HEK293 (cell line): ENCODE results near the gene THOC7.

Source experiments
- CTCF ChIA-PET: fragments of 350-600 bp; formaldehyde crosslinking; extraction: SDS; loops from one replicate; lab custom pipeline; 2021; ENCODE audit warnings: antibody characterized with exemption; lab: Yijun Ruan, JAX
- POLR2A ChIA-PET: fragments of 300-600 bp; formaldehyde crosslinking; extraction: SDS; loops from one replicate; lab custom pipeline; 2020; ENCODE audit warnings: antibody characterized with exemption, inconsistent platforms; lab: Yijun Ruan, JAX
- H3K27ac ChIP-seq: fragments of 200-500 bp; sonication (Bioruptor generic); 2 replicates; pipeline ENCODE4 v1.5.1; 2014; ENCODE audit warnings: low read depth, low read length, control low read depth, inconsistent platforms; ENCODE audit errors: extremely low read depth
- H3K36me3 ChIP-seq, 2 experiments: fragments of 200-500 bp in 1 of 2; sonication (Bioruptor generic) in 1 of 2; 1 replicate in 1 of 2; 2 replicates in 1 of 2; pipeline ENCODE4 v1.5.1; 2014 to 2017; ENCODE audit warnings: inconsistent platforms in 2 of 2, low read length in 2 of 2; ENCODE audit not compliant: control insufficient read depth in 2 of 2, insufficient read depth in 1 of 2
- H3K4me1 ChIP-seq: fragments of 200-500 bp; sonication (Bioruptor generic); 2 replicates; pipeline ENCODE4 v1.5.1; 2014; ENCODE audit warnings: mild to moderate bottlenecking, low read length, inconsistent platforms; ENCODE audit not compliant: control insufficient read depth, insufficient read depth
- H3K4me3 ChIP-seq: 2 replicates; pipeline ENCODE4 v1.5.1; 2011; ENCODE audit warnings: low read depth, mild to moderate bottlenecking, control low read depth, low read length, moderate library complexity
- H3K9me3 ChIP-seq: fragments of 200-500 bp; sonication (Bioruptor generic); 2 replicates; pipeline ENCODE4 v1.5.1; 2014; ENCODE audit warnings: low read depth, low read length, inconsistent platforms; ENCODE audit not compliant: control insufficient read depth, insufficient read depth
- BCL6B ChIP-seq: fragments of 450-650 bp; formaldehyde crosslinking; IDR thresholded peaks from 2 replicates; pipeline ENCODE4 v1.5.1; 2017; ENCODE audit warnings: missing biosample characterization, missing genetic modification characterization
- HOXD13 ChIP-seq: sonication (generic); formaldehyde crosslinking; IDR thresholded peaks from 2 replicates; pipeline ENCODE4 v1.8.0; 2022; ENCODE audit warnings: missing genetic modification reagents, borderline replicate concordance
- KLF8 ChIP-seq: fragments of 450-650 bp; formaldehyde crosslinking; IDR thresholded peaks from 2 replicates; pipeline ENCODE4 v1.5.1; 2016; ENCODE audit warnings: missing biosample characterization, missing genetic modification characterization
- PRDM2 ChIP-seq: fragments of 450-650 bp; formaldehyde crosslinking; IDR thresholded peaks from 2 replicates; pipeline ENCODE4 v1.5.1; 2016; ENCODE audit warnings: missing biosample characterization, missing genetic modification characterization, borderline replicate concordance
- SALL2 ChIP-seq: fragments of 450-650 bp; formaldehyde crosslinking; IDR thresholded peaks from 2 replicates; pipeline ENCODE4 v1.5.0; 2017; ENCODE audit warnings: missing biosample characterization, mild to moderate bottlenecking, missing genetic modification characterization, borderline replicate concordance
- SP3 ChIP-seq: fragments of 450-650 bp; formaldehyde crosslinking; IDR thresholded peaks from 2 replicates; pipeline ENCODE4 v1.5.1; 2016; ENCODE audit warnings: missing biosample characterization, missing genetic modification characterization
- ZBTB17 ChIP-seq: fragments of 450-650 bp; formaldehyde crosslinking; IDR thresholded peaks from 2 replicates; pipeline ENCODE4 v1.5.1; 2016; ENCODE audit warnings: missing biosample characterization, missing genetic modification characterization
- ZBTB8A ChIP-seq: fragments of 450-650 bp; formaldehyde crosslinking; IDR thresholded peaks from 2 replicates; pipeline ENCODE4 v1.5.1; 2016; ENCODE audit warnings: missing biosample characterization, missing genetic modification characterization
- ZNF324 ChIP-seq: fragments of 450-650 bp; formaldehyde crosslinking; IDR thresholded peaks from 2 replicates; pipeline ENCODE4 v1.5.1; 2016; ENCODE audit warnings: missing biosample characterization, missing genetic modification characterization
- ZNF394 ChIP-seq: fragments of 450-650 bp; formaldehyde crosslinking; IDR thresholded peaks from 2 replicates; pipeline ENCODE4 v1.5.1; 2016; ENCODE audit warnings: missing biosample characterization, missing genetic modification characterization, mild to moderate bottlenecking, moderate library complexity, borderline replicate concordance
- ZNF521 ChIP-seq: fragments of 450-650 bp; formaldehyde crosslinking; IDR thresholded peaks from 2 replicates; pipeline ENCODE4 v1.5.1; 2017; ENCODE audit warnings: missing biosample characterization, mild to moderate bottlenecking, missing genetic modification characterization
- ZNF660 ChIP-seq: fragments of 450-650 bp; IDR thresholded peaks from 2 replicates; pipeline ENCODE4 v1.5.1; 2018; ENCODE audit warnings: missing biosample characterization, mild to moderate bottlenecking, missing genetic modification characterization

The THOC7 gene

GRCh38 chr3:63886858-63887257 lies 23.3 kb upstream of the THOC7 start (continued):
- TF ChIP-seq ZNF394 (tag by site-specific recombination), result no peak
- no peak for TF ChIP-seq ZBTB8A (tag by site-specific recombination)
- TF ChIP-seq, all 188 proteins: peak for 0

DNA sequence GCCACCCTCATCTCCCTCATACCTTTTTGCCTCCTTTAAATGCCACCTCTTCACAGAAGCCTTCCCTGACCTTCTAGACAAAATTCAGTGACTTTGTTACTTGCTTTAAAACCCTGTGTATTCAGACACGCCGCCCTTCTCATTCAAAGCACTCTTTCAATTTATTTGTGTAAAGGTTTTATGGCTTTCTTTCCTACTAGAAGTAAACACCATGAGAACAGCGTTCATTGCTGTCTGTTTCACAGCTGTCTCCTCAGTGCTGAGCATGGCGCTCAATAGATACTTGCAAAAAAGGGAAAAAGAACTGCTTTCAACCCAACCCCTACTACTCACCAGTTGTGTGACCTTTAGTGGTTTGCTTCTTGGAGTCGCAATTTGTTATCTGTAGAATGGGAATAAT lies 17.0 kb upstream of the THOC7 start:
- H3K27ac ChIP-seq, result no peak overlapping the region
- peaks cover 1% of the 10 kb centered on the region for H3K4me1 ChIP-seq
- no peak overlapping the region for H3K4me3 ChIP-seq
- ChIA-PET POLR2A (no interaction called here), CTCF (no interaction called here)
- no peaks in the 10 kb centered on the region for H3K9me3 ChIP-seq
- H3K36me3 ChIP-seq, result no peaks in the 10 kb centered on the region
- TF ChIP-seq SALL2, result no peak
- no peak for TF ChIP-seq HOXD13 (CRISPR knock-in tag)
- TF ChIP-seq KLF8, result no peak
- no peak for TF ChIP-seq SP3
- TF ChIP-seq BCL6B (tag by site-specific recombination), result no peak
- TF ChIP-seq, all 188 proteins: peak for 0

DNA sequence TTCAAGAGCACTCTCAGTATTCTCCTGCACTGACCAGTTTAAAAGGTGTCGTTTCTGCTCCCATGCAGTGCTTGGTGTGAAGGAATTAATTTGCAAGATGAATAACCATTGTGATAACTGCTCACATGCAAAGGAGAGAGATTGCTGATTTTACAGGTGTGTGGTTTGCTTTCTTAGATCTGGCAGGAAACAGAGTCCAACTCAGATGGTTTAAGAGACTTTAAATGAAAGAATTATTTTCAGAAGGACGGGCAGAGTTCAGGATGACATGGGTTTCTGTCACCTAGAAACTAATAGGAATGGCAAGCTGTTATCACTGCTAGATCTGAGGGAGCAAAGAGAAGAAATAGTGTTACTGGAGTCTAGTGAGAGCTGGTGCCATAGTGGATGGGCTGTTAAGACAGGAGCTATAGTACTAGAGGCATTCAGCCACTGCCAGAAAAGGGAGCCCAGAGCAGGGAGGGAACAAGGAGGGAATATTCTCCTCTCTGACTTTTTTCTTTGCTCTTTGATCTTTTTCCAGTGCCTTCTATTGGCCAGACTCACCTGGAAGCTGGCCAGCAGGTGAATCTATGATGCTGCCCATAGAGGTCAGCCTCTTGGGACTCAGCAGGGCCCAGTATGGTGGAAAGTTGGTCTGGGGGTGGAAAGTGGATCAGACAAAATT lies 14.9 kb upstream of the THOC7 start:
- CTCF ChIA-PET, result interaction anchor here (0.6 kb wide), 1 partner anchor 90 kb away, joined by 3 read pairs; no protein-coding TSS in a partner anchor
- H3K36me3 ChIP-seq, result no peaks in the 10 kb centered on the region

More for the DNA sequence above, 14.9 kb upstream of the THOC7 start:
- peaks cover 5% of the 10 kb centered on the region for H3K4me1 ChIP-seq
- no peak overlapping the region for H3K27ac ChIP-seq
- TF ChIP-seq ZNF324 (tag by site-specific recombination), result no peak
- TF ChIP-seq ZNF660 (tag by site-specific recombination), result no peak
- TF ChIP-seq PRDM2, result no peak
- TF ChIP-seq ZBTB17, result 0 out of 2 replicates have a peak, but pooled peaks have one; percentile 13
- no peak for TF ChIP-seq ZNF521 (tag by site-specific recombination)
- POLR2A ChIA-PET, result no interaction called here
- no peak overlapping the region for H3K4me3 ChIP-seq
- no peaks in the 10 kb centered on the region for H3K9me3 ChIP-seq
